ENCODE measurements around the gene LCNL1. TPM values are rescaled to one million over a fixed set of nuclear protein-coding genes. Genes with fewer than 3 reads are reported as not detected.

Gene LCNL1
- total RNA-seq, 1 donor from 2014 or later: not detected

DNA sequence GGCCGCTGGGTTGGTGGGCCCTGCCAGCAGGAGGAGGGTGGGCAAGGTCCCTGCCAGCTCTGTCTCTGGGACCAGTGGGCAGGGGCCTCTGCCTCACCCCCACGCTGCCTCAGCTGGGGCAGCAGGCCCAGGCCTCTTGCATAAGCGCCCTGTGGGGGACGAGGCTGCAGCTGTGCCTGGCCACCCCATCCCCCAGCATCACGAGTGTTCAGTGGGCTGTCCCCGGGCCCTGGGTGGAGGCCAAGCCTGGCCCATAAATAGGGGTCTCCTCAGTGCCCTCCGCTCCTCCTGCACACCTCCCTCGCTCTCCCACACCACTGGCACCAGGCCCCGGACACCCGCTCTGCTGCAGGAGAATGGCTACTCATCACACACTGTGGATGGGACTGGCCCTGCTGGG lies 5.6 kb upstream of the LCNL1 start, which contains the start of gene PTGDS:
Gene PTGDS (plus strand): TSS at position 282 of the 400 bp plus-strand sequence. CDS start 75 bp downstream, at position 357.
- H3K4me3 ChIP-seq (ENCODE audit: low read depth, low read length): peak within 1 kb of the TSS; percentile 54
- no peak for TF ChIP-seq CTCF (conservative IDR thresholded peaks at IDR 0.05; ENCODE audit: low read depth, low read length)

DNA sequence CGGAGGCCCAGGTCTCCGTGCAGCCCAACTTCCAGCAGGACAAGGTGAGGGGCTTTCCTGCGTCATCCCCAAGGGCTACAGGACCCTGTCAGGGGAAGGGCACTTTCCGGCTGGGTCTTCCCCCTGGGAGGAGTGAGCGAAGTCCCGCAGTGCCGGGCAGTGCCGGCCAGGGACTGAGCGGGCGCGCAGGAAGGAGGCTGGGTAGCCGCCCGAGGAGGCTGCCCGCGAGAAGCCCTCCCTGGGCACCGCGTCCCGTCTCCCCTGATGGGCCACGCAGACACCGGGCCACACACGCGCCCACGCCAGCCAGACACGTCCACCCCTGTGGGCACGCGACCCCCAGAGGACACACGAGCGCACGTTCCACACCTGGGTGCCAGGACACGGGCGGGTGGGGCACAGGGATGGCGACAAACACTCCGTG lies 5.1 kb upstream of the LCNL1 start:
- H3K4me3 ChIP-seq (ENCODE audit: low read depth, low read length): peak overlapping the region; percentile 54
- DNase-seq (ENCODE audit: low read depth): no peak
- no peak for TF ChIP-seq CTCF (conservative IDR thresholded peaks at IDR 0.05; ENCODE audit: low read depth, low read length)

More for the DNA sequence above, 5.6 kb upstream of the LCNL1 start, which contains the start of gene PTGDS:
- DNase-seq (ENCODE audit: low read depth): no peak

GRCh38 chr9:136978073-136978864 lies 4.5 kb upstream of the LCNL1 start:
- no peak for DNase-seq (ENCODE audit: low read depth)
- no peak for TF ChIP-seq CTCF (conservative IDR thresholded peaks at IDR 0.05; ENCODE audit: low read depth, low read length)
- H3K4me3 ChIP-seq (ENCODE audit: low read depth, low read length): peak overlapping the region; percentile 54

DNA sequence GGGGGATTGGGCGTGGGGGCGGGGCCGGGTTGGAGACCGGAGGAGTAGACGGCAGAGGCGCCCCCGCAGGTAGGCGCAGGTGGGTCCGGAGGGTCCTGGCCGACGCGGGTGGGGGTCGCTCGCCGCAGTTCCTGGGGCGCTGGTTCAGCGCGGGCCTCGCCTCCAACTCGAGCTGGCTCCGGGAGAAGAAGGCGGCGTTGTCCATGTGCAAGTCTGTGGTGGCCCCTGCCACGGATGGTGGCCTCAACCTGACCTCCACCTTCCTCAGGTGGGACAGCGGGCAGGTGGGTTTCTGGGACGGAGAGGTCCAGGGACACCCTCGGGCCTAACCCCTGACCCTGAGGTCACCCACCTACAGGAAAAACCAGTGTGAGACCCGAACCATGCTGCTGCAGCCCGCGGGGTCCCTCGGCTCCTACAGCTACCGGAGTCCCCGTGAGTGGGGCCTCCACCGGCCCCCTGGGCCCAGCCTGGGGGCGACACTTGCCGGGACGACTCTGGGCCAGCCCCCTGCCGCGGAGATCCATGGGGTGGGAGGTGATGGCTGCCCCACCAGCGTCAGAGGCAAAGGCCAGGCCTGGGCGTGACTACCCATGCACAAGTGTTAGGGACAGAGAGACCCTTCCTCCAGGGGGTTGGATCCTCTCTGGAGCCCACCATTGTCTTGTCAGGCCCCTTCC lies 3.8 kb upstream of the LCNL1 start:
- no peak overlapping the region for H3K4me3 ChIP-seq (ENCODE audit: low read depth, low read length)
- no peak for DNase-seq (ENCODE audit: low read depth)
- TF ChIP-seq CTCF (conservative IDR thresholded peaks at IDR 0.05; ENCODE audit: low read depth, low read length): no peak

GRCh38 chr9:136979769-136980587 lies 2.8 kb upstream of the LCNL1 start:
- DNase-seq (ENCODE audit: low read depth): no peak
- TF ChIP-seq CTCF (conservative IDR thresholded peaks at IDR 0.05; ENCODE audit: low read depth, low read length): no peak
- H3K4me3 ChIP-seq (ENCODE audit: low read depth, low read length): no peak overlapping the region

DNA sequence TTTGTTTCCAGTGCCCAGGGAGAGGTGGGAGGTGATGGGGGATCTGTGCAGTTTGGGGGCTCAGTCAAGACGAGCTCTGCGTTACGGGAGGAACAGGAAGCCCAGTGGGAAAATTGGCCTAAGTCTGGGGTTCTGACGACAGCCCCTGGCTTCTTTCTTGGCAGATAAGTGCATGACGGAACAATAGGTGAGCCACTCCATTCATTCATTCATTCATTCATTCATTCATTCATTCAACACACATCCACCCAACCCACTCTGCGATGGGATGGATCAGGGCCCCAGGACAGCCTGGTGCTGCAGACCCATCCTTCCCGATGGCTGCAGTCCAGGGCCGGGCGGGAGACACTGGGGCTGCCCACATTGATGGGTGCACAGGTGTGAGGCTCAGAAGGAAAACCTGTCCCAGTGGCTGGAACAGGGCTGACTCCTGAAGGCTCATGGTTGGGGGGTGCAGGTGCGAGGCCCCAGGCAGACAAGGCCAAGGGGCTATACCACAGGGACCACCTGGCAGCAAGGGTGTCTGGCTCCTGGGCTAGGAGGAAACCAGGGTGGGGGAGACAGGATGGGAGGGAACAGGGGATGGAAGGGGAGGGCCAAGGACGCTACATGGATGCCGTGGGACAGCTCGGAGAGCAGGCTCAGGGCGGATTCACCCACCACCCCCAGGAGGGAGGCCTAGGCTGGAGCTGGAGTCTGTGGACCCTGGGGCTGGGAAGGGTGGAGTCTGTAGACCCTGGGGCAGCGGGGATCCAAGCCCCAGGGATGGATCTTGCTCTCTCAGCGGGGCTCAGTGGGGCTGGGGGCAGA lies 1.9 kb upstream of the LCNL1 start:
- H3K4me3 ChIP-seq (ENCODE audit: low read depth, low read length): no peak overlapping the region
- TF ChIP-seq CTCF (conservative IDR thresholded peaks at IDR 0.05; ENCODE audit: low read depth, low read length): no peak
- DNase-seq (ENCODE audit: low read depth): no peak

All from epithelial cell of proximal tubule (primary cell).